ENCODE data around the gene RNF8. TPM values are rescaled to one million over a fixed set of nuclear protein-coding genes. Genes with fewer than 3 reads are reported as not detected.

RNF8 gene
- total RNA-seq, 4 donors from 2014 or later = 6.9 to 17.8 (median 11.9) TPM

DNA sequence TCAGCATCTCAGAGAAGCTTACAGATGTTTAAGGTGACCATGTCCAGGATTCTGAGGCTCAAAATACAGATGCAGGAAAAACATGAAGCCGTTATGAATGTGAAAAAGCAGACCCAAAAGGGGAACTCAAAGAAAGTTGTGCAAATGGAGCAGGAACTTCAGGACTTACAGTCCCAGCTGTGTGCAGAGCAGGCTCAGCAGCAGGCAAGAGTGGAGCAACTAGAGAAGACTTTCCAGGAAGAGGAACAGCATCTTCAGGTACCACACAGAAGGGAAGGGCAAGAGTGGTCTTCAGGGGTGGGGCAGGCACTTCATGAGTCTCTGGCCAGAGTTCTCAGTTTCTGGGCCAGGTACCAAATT is 15.2 kb downstream of the RNF8 start:
- Histone ChIP-seq H3K27ac (no peak overlapping the region), H3K9me3 (no peaks in the 10 kb centered on the region), H3K36me3 (peaks cover 0 to 8% of the 10 kb centered on the region in 2 donors), H3K4me3 (no peak overlapping the region), H3K4me1 (peaks cover 8 to 21% of the 10 kb centered on the region in 2 donors), H3K27me3 (no peaks in the 10 kb centered on the region)
- ATAC-seq = no peak
- in situ Hi-C loops (cut with MboI; ENCODE audit: low sequenced_read_pairs in 4 of 4) = loop anchor here in 1 of 4 donors (25.0 kb wide), 1 partner anchor 318 kb away; the partner anchor contains the start of gene MDGA1
- no peak for DNase-seq
- no peak for TF ChIP-seq POLR2A (IDR thresholded peaks at IDR 0.05)
- no peak for TF ChIP-seq CTCF (IDR thresholded peaks at IDR 0.05 in 4 of 5, conservative IDR thresholded peaks at IDR 0.05 in 1 of 5)
- intact Hi-C loops (cut with DNase I; ENCODE audit: low total_unique reads) = no loop called here

DNA sequence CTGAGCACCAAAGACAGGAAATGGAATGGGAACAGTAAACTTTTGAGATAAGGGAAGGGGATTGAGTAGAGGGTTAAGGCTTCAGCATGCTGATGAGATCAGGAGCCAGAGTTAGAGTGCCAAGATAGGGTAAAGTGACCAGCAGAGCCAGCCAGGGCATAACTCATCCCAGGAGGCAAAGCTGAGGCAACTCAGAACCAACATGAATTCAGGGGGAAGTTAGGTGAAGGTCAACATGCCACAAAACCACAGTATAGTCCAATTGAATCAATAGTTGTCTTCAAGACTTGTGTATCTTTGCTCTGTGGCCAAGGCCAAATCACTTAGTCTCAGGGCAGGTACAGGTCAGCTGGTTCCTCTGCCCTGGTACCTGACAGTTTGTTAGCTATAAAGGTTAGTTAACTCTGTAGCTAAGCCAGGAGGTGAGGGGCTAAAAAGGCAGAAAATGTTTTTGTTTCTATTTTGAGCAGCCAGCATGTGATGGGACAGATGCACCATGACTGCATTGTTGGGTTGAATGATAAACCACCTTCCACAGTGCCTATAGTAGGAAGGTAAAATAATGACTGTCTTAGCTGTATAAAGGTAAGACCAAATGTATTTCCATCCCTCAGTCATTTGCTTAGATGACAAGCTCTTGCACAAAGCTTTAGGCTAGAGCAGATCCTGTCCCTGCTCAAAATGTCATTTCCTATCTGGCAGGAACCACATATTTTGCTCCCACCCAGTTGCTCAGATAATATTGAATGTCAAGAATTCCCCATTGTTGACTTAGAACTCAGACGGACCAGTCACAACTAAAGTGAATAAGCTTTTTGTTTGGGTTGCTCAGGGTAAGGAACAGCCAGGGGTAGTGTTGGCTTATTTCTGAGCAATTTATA is 15.8 kb downstream of the RNF8 start:
- DNase-seq (no peak), ATAC-seq (no peak)
- intact Hi-C loops (cut with DNase I; ENCODE audit: low total_unique reads) (no loop called here), in situ Hi-C loops (cut with MboI; ENCODE audit: low sequenced_read_pairs in 4 of 4) (loop anchor here in 1 of 4 donors (25.0 kb wide), 1 partner anchor 318 kb away; the partner anchor contains the start of gene MDGA1)
- H3K27me3 ChIP-seq = no peaks in the 10 kb centered on the region
- H3K4me1 ChIP-seq = peaks cover 8 to 21% of the 10 kb centered on the region in 2 donors
- H3K9me3 ChIP-seq = no peaks in the 10 kb centered on the region
- TF ChIP-seq CTCF (IDR thresholded peaks at IDR 0.05 in 4 of 5, conservative IDR thresholded peaks at IDR 0.05 in 1 of 5) (no peak), POLR2A (IDR thresholded peaks at IDR 0.05) (no peak)
- no peak overlapping the region for H3K27ac ChIP-seq
- no peak overlapping the region for H3K4me3 ChIP-seq
- peaks cover 0 to 8% of the 10 kb centered on the region in 2 donors for H3K36me3 ChIP-seq

DNA sequence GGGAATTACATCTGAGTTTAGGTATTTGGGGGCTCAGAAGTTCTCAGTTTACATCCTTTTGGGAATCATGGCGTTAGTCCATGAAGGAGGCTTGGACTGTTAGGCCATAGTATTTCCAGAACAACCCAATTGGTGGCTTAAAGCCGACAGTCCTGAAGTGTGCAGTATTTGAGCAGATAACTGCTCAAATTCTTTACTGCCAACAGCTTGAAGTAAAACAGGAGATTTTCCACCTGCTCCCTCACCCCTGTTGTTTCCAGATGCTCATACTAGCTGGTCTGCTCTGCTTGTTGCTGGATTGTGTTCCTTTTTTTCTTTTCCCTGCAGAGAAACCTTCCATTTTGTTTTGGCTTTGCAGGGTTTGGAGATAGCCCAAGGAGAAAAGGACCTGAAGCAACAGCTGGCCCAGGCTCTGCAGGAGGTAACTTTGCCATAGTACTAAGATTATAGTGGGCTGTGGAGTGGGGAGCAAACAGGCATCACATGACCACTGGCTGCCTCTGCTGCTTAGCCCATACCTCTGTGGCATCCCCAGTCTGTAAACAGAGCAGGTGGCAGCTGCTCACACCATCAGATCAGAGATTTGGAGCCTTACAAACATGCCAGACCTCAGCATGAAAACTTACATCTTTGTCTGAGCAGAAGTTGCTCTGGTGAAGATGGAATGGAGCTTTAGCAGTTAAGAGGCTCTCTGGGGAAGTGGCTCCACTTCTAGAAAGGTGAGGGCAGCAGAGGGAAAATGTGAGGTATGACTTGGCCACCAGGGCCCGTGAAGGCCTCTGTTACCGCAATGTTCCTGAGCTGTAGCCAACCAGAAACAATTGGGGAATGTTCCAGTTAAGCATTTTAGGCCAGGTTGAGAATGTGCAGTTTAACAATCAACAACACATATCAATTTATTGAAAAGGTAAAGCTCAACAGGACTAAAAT is 17.6 kb downstream of the RNF8 start:
- no peak overlapping the region for H3K4me3 ChIP-seq
- DNase-seq (no peak), ATAC-seq (no peak)
- intact Hi-C loops (cut with DNase I; ENCODE audit: low total_unique reads) = no loop called here
- in situ Hi-C loops (cut with MboI; ENCODE audit: low sequenced_read_pairs in 4 of 4) = loop anchor here in 1 of 4 donors (25.0 kb wide), 1 partner anchor 316 kb away; the partner anchor contains the start of gene MDGA1
- peaks cover 0 to 12% of the 10 kb centered on the region in 2 donors for H3K36me3 ChIP-seq
- no peak overlapping the region for H3K27ac ChIP-seq
- H3K9me3 ChIP-seq = no peaks in the 10 kb centered on the region
- no peaks in the 10 kb centered on the region for H3K27me3 ChIP-seq
- no peak for TF ChIP-seq CTCF (IDR thresholded peaks at IDR 0.05 in 4 of 5, conservative IDR thresholded peaks at IDR 0.05 in 1 of 5)
- peaks cover 8 to 21% of the 10 kb centered on the region in 2 donors for H3K4me1 ChIP-seq

GRCh38 chr6:37372116-37372515 is 18.3 kb downstream of the RNF8 start:
- H3K4me1 ChIP-seq = peaks cover 8 to 21% of the 10 kb centered on the region in 2 donors
- no peaks in the 10 kb centered on the region for H3K9me3 ChIP-seq
- in situ Hi-C loops (cut with MboI; ENCODE audit: low sequenced_read_pairs in 4 of 4) (loop anchor here in 1 of 4 donors (25.0 kb wide), 1 partner anchor 315 kb away; the partner anchor contains the start of gene MDGA1), intact Hi-C loops (cut with DNase I; ENCODE audit: low total_unique reads) (no loop called here)
- no peak for DNase-seq
- H3K27me3 ChIP-seq = no peaks in the 10 kb centered on the region
- TF ChIP-seq POLR2A (IDR thresholded peaks at IDR 0.05) (no peak), CTCF (IDR thresholded peaks at IDR 0.05 in 4 of 5, conservative IDR thresholded peaks at IDR 0.05 in 1 of 5) (no peak)
- H3K36me3 ChIP-seq = peaks cover 0 to 12% of the 10 kb centered on the region in 2 donors
- ATAC-seq = no peak
- H3K4me3 ChIP-seq = no peak overlapping the region
- no peak overlapping the region for H3K27ac ChIP-seq

Data from gastrocnemius medialis (tissue), 4 donors.